Parathyroid adenoma (tissue), 2 donors: ENCODE measurements around the gene DGLUCY.

Experiments
- H2AFZ ChIP-seq: fragments of 300-600 bp; sonication (generic); one replicate; pipeline ENCODE4 v1.7.0; 2017; ENCODE audit warnings: antibody characterized with exemption, mild to moderate bottlenecking
- H3K27ac ChIP-seq: fragments of 300-600 bp; sonication (generic); one replicate; pipeline ENCODE4 v1.7.0; 2017
- H3K27me3 ChIP-seq: fragments of 300-600 bp; sonication (generic); one replicate; pipeline ENCODE4 v1.7.0; 2017; ENCODE audit warnings: low read length; ENCODE audit not compliant: control insufficient read depth, insufficient read depth
- H3K36me3 ChIP-seq: fragments of 300-600 bp; sonication (generic); one replicate; pipeline ENCODE4 v1.7.0; 2017; ENCODE audit warnings: low read length; ENCODE audit not compliant: control insufficient read depth, insufficient read depth
- H3K4me1 ChIP-seq: fragments of 300-600 bp; sonication (generic); one replicate; pipeline ENCODE4 v1.7.0; 2017; ENCODE audit warnings: control low read depth
- H3K4me2 ChIP-seq: fragments of 300-600 bp; sonication (generic); one replicate; pipeline ENCODE4 v1.7.0; 2017; ENCODE audit warnings: low read length
- H3K4me3 ChIP-seq: fragments of 300-600 bp; sonication (generic); one replicate; pipeline ENCODE4 v1.7.0; 2017; ENCODE audit warnings: low read depth, low read length
- H3K79me2 ChIP-seq: fragments of 300-600 bp; sonication (generic); one replicate; pipeline ENCODE4 v1.7.0; 2017; ENCODE audit warnings: control low read depth
- H3K9ac ChIP-seq: fragments of 300-600 bp; sonication (generic); one replicate; pipeline ENCODE4 v1.7.0; 2017; ENCODE audit warnings: mild to moderate bottlenecking
- H3K9me3 ChIP-seq: fragments of 300-600 bp; sonication (generic); one replicate; pipeline ENCODE4 v1.7.0; 2017; ENCODE audit warnings: low read length; ENCODE audit not compliant: control insufficient read depth
- TF ChIP-seq, protein P1 (sequence below): fragments of 300-600 bp; sonication (generic); IDR thresholded peaks from one replicate; pipeline ENCODE4 v1.7.0; 2017; ENCODE audit warnings: antibody characterized with exemption, mild to moderate bottlenecking
- donor health status: primary hyperparathyroidism.

DGLUCY gene

DNA sequence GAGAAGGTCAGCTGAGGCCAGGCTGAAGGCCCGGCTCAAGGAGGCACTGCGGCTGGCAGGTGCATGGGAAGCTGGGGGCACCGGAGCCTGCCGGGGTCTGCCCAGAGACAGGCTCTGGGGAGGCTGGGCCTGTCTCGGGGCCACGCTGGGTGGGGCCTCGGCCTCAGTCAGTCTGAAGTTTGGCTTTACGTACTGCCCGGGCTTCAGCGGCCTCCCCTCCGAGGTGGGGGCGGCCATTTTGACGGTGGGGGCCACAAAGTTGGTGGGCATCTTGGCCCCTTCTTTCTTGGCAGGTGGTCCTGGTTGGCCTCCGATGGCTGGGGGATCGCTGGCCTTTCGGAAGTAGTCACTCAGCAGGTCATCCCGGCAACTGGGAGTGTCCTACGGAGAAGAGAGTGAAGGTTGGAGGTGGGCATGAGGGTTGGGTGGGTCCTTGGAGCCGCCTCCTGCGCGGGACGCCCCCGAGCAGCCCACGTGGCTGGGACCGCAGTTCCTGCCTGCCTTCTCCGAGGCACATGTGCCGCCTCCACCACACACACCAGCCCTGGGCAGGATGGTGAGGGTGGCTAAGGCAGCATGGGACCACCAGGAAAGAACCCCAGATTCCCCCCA lies 159.5 kb downstream of the DGLUCY start:
- Histone ChIP-seq H3K9me3 (no peaks in the 10 kb centered on the region), H3K36me3 (no peaks in the 10 kb centered on the region), H3K27ac (no peak overlapping the region), H3K4me3 (no peak overlapping the region), H3K27me3 (no peaks in the 10 kb centered on the region), H3K79me2 (no peaks in the 10 kb centered on the region), H2AFZ (no peak overlapping the region), H3K4me2 (no peak overlapping the region), H3K9ac (no peak overlapping the region), H3K4me1 (peaks cover 24% of the 10 kb centered on the region)
- TF ChIP-seq, protein P1, sequence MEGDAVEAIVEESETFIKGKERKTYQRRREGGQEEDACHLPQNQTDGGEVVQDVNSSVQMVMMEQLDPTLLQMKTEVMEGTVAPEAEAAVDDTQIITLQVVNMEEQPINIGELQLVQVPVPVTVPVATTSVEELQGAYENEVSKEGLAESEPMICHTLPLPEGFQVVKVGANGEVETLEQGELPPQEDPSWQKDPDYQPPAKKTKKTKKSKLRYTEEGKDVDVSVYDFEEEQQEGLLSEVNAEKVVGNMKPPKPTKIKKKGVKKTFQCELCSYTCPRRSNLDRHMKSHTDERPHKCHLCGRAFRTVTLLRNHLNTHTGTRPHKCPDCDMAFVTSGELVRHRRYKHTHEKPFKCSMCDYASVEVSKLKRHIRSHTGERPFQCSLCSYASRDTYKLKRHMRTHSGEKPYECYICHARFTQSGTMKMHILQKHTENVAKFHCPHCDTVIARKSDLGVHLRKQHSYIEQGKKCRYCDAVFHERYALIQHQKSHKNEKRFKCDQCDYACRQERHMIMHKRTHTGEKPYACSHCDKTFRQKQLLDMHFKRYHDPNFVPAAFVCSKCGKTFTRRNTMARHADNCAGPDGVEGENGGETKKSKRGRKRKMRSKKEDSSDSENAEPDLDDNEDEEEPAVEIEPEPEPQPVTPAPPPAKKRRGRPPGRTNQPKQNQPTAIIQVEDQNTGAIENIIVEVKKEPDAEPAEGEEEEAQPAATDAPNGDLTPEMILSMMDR = no peak

DNA sequence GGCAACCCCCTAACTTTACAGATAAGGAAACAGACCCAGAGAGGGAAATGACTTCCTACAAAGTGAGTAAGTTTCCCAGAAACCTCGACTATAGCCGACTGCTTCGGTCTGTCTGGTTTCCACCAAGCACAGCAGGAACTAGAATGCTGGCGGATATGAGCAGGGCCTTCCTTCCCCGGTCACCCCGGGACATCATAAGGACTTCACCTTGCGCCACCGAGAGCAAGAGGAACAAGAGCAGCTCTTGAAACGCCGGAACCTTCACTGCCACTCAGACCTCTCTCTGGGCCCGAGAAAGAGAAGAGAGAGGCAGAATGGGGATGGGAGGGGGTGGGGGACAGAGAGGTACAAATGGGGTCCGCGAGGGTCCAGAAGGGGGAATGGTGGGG lies 160.0 kb downstream of the DGLUCY start:
- Histone ChIP-seq H3K27ac (no peak overlapping the region), H3K36me3 (no peaks in the 10 kb centered on the region)
- TF ChIP-seq, protein P1 = no peak

DNA sequence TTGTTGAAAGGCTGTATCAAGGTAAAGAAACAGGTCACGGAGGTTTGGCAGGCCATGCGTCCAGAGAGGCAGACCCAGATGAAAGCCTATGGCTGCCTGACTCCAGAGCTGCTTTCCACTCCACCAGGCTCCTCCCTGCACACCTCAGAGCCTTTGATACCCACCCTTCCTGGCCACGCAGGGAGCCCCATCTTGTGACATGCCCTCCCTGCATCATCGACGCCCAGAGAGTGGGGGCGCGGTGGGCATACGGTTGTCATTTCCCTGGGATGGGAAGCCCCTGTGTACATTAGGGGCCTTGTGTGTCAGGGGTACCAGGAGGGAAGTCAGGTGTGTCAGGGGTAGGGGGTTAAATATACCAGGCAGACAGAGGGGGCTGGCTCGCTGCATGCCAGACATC lies 160.9 kb downstream of the DGLUCY start:
- H2AFZ ChIP-seq = no peak overlapping the region
- no peaks in the 10 kb centered on the region for H3K27me3 ChIP-seq
- no peak overlapping the region for H3K9ac ChIP-seq
- no peak overlapping the region for H3K27ac ChIP-seq
- TF ChIP-seq, protein P1 = no peak
- no peaks in the 10 kb centered on the region for H3K79me2 ChIP-seq
- H3K36me3 ChIP-seq = no peaks in the 10 kb centered on the region
- H3K4me3 ChIP-seq = no peak overlapping the region
- peaks cover 13% of the 10 kb centered on the region for H3K4me1 ChIP-seq
- H3K9me3 ChIP-seq = no peaks in the 10 kb centered on the region
- H3K4me2 ChIP-seq = no peak overlapping the region

More for the DNA sequence above, 160.0 kb downstream of the DGLUCY start:
- Histone ChIP-seq H3K4me1 (peaks cover 22% of the 10 kb centered on the region), H3K9me3 (no peaks in the 10 kb centered on the region), H2AFZ (no peak overlapping the region), H3K79me2 (no peaks in the 10 kb centered on the region), H3K27me3 (no peaks in the 10 kb centered on the region), H3K4me2 (no peak overlapping the region), H3K9ac (no peak overlapping the region), H3K4me3 (no peak overlapping the region)
